ENCODE data around the gene SVIL.

Gene SVIL

GRCh38 chr10:29417324-29417723, 217.4 kb downstream of the SVIL start:
- no CpG with 5 or more reads among the region's 3 CpGs for WGBS

DNA sequence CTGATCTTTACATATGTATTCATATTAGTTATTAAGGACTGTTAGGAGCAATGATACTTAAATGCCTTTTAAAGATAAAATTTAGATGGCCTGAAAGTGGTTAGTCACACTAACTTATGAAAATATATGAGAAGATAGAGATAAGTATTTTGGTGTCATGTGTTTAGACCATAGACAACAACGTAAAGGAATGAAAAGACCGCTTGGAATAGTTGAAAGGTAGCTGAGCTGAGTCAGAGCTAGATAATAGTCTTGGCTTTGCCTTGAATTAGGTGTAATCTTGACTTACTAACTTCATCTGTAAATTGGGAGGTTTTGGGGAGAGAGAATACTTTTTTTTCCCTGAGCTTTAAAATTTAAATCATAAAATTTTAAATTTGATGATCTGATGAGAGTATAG, 218.9 kb downstream of the SVIL start:
- 90% methylated on average over 2 of the region's 2 CpGs for WGBS
- H3K9me3 ChIP-seq (ENCODE audit: control insufficient read depth, low read length), result no peaks in the 10 kb centered on the region
- no peak overlapping the region for H3K23ac ChIP-seq (ENCODE audit: low read length in 2 of 2)
- no peak overlapping the region for H2BK5ac ChIP-seq (ENCODE audit: low read depth, low read length, poor library complexity, severe bottlenecking)
- no peak overlapping the region for H3K4me3 ChIP-seq (ENCODE audit: insufficient read depth in 1 of 2, low read depth in 1 of 2, low read length in 2 of 2)
- peaks cover 0 to 45% of the 10 kb centered on the region in 2 experiments for H3K36me3 ChIP-seq (ENCODE audit: control insufficient read depth in 1 of 2, insufficient read depth in 2 of 2, low read depth in 1 of 2, low read length in 2 of 2)
- H3K14ac ChIP-seq (ENCODE audit: low read length in 2 of 2), result no peak overlapping the region
- no peak overlapping the region for H2AFZ ChIP-seq (ENCODE audit: low read depth, low read length)
- no peak overlapping the region for H3K9ac ChIP-seq (ENCODE audit: low read length)
- no peak overlapping the region for H3K18ac ChIP-seq (ENCODE audit: low read depth in 1 of 2, low read length in 2 of 2)
- no peak for DNase-seq
- H3K4me1 ChIP-seq (ENCODE audit: control insufficient read depth, insufficient read depth, low read depth, low read length), result no peaks in the 10 kb centered on the region
- H2BK15ac ChIP-seq (ENCODE audit: low read depth, poor library complexity, severe bottlenecking), result no peak overlapping the region
- no peak overlapping the region for H4K91ac ChIP-seq (ENCODE audit: low read length)
- H3K27me3 ChIP-seq (ENCODE audit: control insufficient read depth in 1 of 2, insufficient read depth in 1 of 2, low read length in 2 of 2), result peaks cover 0 to 3% of the 10 kb centered on the region in 2 experiments
- no peak overlapping the region for H4K8ac ChIP-seq (ENCODE audit: low read length)
- H2BK12ac ChIP-seq (ENCODE audit: low read length in 2 of 2), result no peak overlapping the region
- H2BK120ac ChIP-seq (ENCODE audit: low read depth, low read length), result no peak overlapping the region
- no peak overlapping the region for H3K4me2 ChIP-seq (ENCODE audit: low read length, poor library complexity, severe bottlenecking)
- no peak overlapping the region for H2AK5ac ChIP-seq (ENCODE audit: low read length, severe bottlenecking)
- H3K79me1 ChIP-seq (replicated peaks; ENCODE audit: low read length, poor library complexity, severe bottlenecking), result no peaks in the 10 kb centered on the region
- no peak overlapping the region for H3K27ac ChIP-seq (ENCODE audit: low read length, poor library complexity, severe bottlenecking)
- H3K4ac ChIP-seq (ENCODE audit: low read depth in 1 of 2, low read length in 2 of 2), result no peak overlapping the region

More at GRCh38 chr10:29417324-29417723, 217.4 kb downstream of the SVIL start:
- no peak overlapping the region for H4K91ac ChIP-seq (ENCODE audit: low read length)
- no peak overlapping the region for H2AK5ac ChIP-seq (ENCODE audit: low read length, severe bottlenecking)
- H3K4me2 ChIP-seq (ENCODE audit: low read length, poor library complexity, severe bottlenecking), result no peak overlapping the region
- no peak overlapping the region for H2BK120ac ChIP-seq (ENCODE audit: low read depth, low read length)
- H3K27ac ChIP-seq (ENCODE audit: low read length, poor library complexity, severe bottlenecking), result no peak overlapping the region
- H3K79me1 ChIP-seq (replicated peaks; ENCODE audit: low read length, poor library complexity, severe bottlenecking), result no peaks in the 10 kb centered on the region
- no peak overlapping the region for H4K8ac ChIP-seq (ENCODE audit: low read length)
- H3K18ac ChIP-seq (ENCODE audit: low read depth in 1 of 2, low read length in 2 of 2), result no peak overlapping the region
- H3K36me3 ChIP-seq (ENCODE audit: control insufficient read depth in 1 of 2, insufficient read depth in 2 of 2, low read depth in 1 of 2, low read length in 2 of 2), result peaks cover 0 to 59% of the 10 kb centered on the region in 2 experiments
- no peaks in the 10 kb centered on the region for H3K9me3 ChIP-seq (ENCODE audit: control insufficient read depth, low read length)
- H2AFZ ChIP-seq (ENCODE audit: low read depth, low read length), result no peak overlapping the region
- H3K23ac ChIP-seq (ENCODE audit: low read length in 2 of 2), result no peak overlapping the region
- H3K4me3 ChIP-seq (ENCODE audit: insufficient read depth in 1 of 2, low read depth in 1 of 2, low read length in 2 of 2), result no peak overlapping the region
- no peak overlapping the region for H2BK12ac ChIP-seq (ENCODE audit: low read length in 2 of 2)
- no peak overlapping the region for H2BK5ac ChIP-seq (ENCODE audit: low read depth, low read length, poor library complexity, severe bottlenecking)
- no peak overlapping the region for H2BK15ac ChIP-seq (ENCODE audit: low read depth, poor library complexity, severe bottlenecking)
- no peak overlapping the region for H3K4ac ChIP-seq (ENCODE audit: low read depth in 1 of 2, low read length in 2 of 2)
- H3K14ac ChIP-seq (ENCODE audit: low read length in 2 of 2), result no peak overlapping the region
- H3K27me3 ChIP-seq (ENCODE audit: control insufficient read depth in 1 of 2, insufficient read depth in 1 of 2, low read length in 2 of 2), result peaks cover 0 to 13% of the 10 kb centered on the region in 2 experiments
- DNase-seq, result no peak
- H3K9ac ChIP-seq (ENCODE audit: low read length), result no peak overlapping the region
- no peaks in the 10 kb centered on the region for H3K4me1 ChIP-seq (ENCODE audit: control insufficient read depth, insufficient read depth, low read depth, low read length)

DNA sequence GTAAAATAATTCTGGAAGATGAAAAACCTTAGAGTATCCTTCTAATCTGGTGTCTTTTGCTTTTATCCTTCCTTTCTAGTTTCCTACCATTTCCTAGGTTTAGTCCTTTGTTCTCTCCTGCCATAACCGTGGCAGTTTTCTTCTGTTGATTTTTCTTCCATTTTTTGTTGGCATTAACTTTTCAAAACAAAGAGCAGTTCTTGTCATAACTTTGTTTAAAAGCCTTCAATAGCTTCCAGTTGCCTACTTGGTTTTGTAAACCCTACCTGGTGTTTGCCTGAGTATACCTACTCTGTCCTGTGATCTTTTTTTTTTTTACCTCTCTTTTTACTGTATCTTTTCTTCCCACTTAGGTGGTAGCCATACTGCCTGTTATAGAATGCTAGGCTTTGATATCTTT, 220.3 kb downstream of the SVIL start:
- 84% methylated on average over 1 of the region's 1 CpG for WGBS
- H2BK5ac ChIP-seq (ENCODE audit: low read depth, low read length, poor library complexity, severe bottlenecking), result no peak overlapping the region
- H2AK5ac ChIP-seq (ENCODE audit: low read length, severe bottlenecking), result no peak overlapping the region
- H2BK15ac ChIP-seq (ENCODE audit: low read depth, poor library complexity, severe bottlenecking), result no peak overlapping the region
- peak overlapping the region; percentile 48 for H3K9ac ChIP-seq (ENCODE audit: low read length)
- H3K27me3 ChIP-seq (ENCODE audit: control insufficient read depth in 1 of 2, insufficient read depth in 1 of 2, low read length in 2 of 2), result no peaks in the 10 kb centered on the region
- H3K79me1 ChIP-seq (replicated peaks; ENCODE audit: low read length, poor library complexity, severe bottlenecking), result no peaks in the 10 kb centered on the region
- H3K27ac ChIP-seq (ENCODE audit: low read length, poor library complexity, severe bottlenecking), result no peak overlapping the region
- no peak overlapping the region for H2BK120ac ChIP-seq (ENCODE audit: low read depth, low read length)
- H3K14ac ChIP-seq (ENCODE audit: low read length in 2 of 2), result no peak overlapping the region
- no peak overlapping the region for H3K23ac ChIP-seq (ENCODE audit: low read length in 2 of 2)
- H3K18ac ChIP-seq (ENCODE audit: low read depth in 1 of 2, low read length in 2 of 2), result no peak overlapping the region
- no peak for DNase-seq
- no peak overlapping the region for H3K4me2 ChIP-seq (ENCODE audit: low read length, poor library complexity, severe bottlenecking)
- H3K36me3 ChIP-seq (ENCODE audit: control insufficient read depth in 1 of 2, insufficient read depth in 2 of 2, low read depth in 1 of 2, low read length in 2 of 2), result peaks cover 0 to 34% of the 10 kb centered on the region in 2 experiments
- H4K8ac ChIP-seq (ENCODE audit: low read length), result no peak overlapping the region
- no peak overlapping the region for H3K4me3 ChIP-seq (ENCODE audit: insufficient read depth in 1 of 2, low read depth in 1 of 2, low read length in 2 of 2)
- H4K91ac ChIP-seq (ENCODE audit: low read length), result no peak overlapping the region
- H3K4me1 ChIP-seq (ENCODE audit: control insufficient read depth, insufficient read depth, low read depth, low read length), result no peaks in the 10 kb centered on the region
- H2AFZ ChIP-seq (ENCODE audit: low read depth, low read length), result no peak overlapping the region
- no peak overlapping the region for H2BK12ac ChIP-seq (ENCODE audit: low read length in 2 of 2)
- H3K4ac ChIP-seq (ENCODE audit: low read depth in 1 of 2, low read length in 2 of 2), result no peak overlapping the region
- H3K9me3 ChIP-seq (ENCODE audit: control insufficient read depth, low read length), result no peaks in the 10 kb centered on the region

GRCh38 chr10:29412485-29412884, 222.3 kb downstream of the SVIL start:
- H3K23ac ChIP-seq (ENCODE audit: low read length in 2 of 2), result no peak overlapping the region
- no peak overlapping the region for H2BK12ac ChIP-seq (ENCODE audit: low read length in 2 of 2)
- H3K27me3 ChIP-seq (ENCODE audit: control insufficient read depth in 1 of 2, insufficient read depth in 1 of 2, low read length in 2 of 2), result no peaks in the 10 kb centered on the region
- no peak overlapping the region for H3K18ac ChIP-seq (ENCODE audit: low read depth in 1 of 2, low read length in 2 of 2)
- H2BK15ac ChIP-seq (ENCODE audit: low read depth, poor library complexity, severe bottlenecking), result no peak overlapping the region
- H3K4me3 ChIP-seq (ENCODE audit: insufficient read depth in 1 of 2, low read depth in 1 of 2, low read length in 2 of 2), result peak overlapping the region in 1 of 2 experiments; percentile 97
- no peak overlapping the region for H4K91ac ChIP-seq (ENCODE audit: low read length)
- no peak overlapping the region for H2BK5ac ChIP-seq (ENCODE audit: low read depth, low read length, poor library complexity, severe bottlenecking)
- no peak overlapping the region for H3K4me2 ChIP-seq (ENCODE audit: low read length, poor library complexity, severe bottlenecking)
- no peak overlapping the region for H4K8ac ChIP-seq (ENCODE audit: low read length)
- H2AK5ac ChIP-seq (ENCODE audit: low read length, severe bottlenecking), result no peak overlapping the region
- H3K9me3 ChIP-seq (ENCODE audit: control insufficient read depth, low read length), result no peaks in the 10 kb centered on the region
- H3K9ac ChIP-seq (ENCODE audit: low read length), result peak overlapping the region; percentile 45
- H3K14ac ChIP-seq (ENCODE audit: low read length in 2 of 2), result no peak overlapping the region
- DNase-seq, result no peak
- no peaks in the 10 kb centered on the region for H3K79me1 ChIP-seq (replicated peaks; ENCODE audit: low read length, poor library complexity, severe bottlenecking)
- H3K27ac ChIP-seq (ENCODE audit: low read length, poor library complexity, severe bottlenecking), result no peak overlapping the region
- 92% methylated on average over 3 of the region's 3 CpGs for WGBS
- no peaks in the 10 kb centered on the region for H3K4me1 ChIP-seq (ENCODE audit: control insufficient read depth, insufficient read depth, low read depth, low read length)
- H3K36me3 ChIP-seq (ENCODE audit: control insufficient read depth in 1 of 2, insufficient read depth in 2 of 2, low read depth in 1 of 2, low read length in 2 of 2), result peaks cover 0 to 23% of the 10 kb centered on the region in 2 experiments
- H2BK120ac ChIP-seq (ENCODE audit: low read depth, low read length), result no peak overlapping the region
- no peak overlapping the region for H2AFZ ChIP-seq (ENCODE audit: low read depth, low read length)
- no peak overlapping the region for H3K4ac ChIP-seq (ENCODE audit: low read depth in 1 of 2, low read length in 2 of 2)
